Stimulated activated CD4-positive, alpha-beta T cell treated with anti-CD3 and anti-CD28 coated beads, Interleukin-4, amount 100 ng/mL, for 1 hour (primary cell): ENCODE data around the gene HERC3.
"Not testable (repeated sequence)": the region's sequence is repeated elsewhere in the genome, so short reads cannot be mapped to it uniquely, and the experiment has no call there.

Source experiments
- DNase-seq: peaks from one replicate; pipeline ENCODE4 v3.0.0-alpha.2; 2020

HERC3 gene

DNA sequence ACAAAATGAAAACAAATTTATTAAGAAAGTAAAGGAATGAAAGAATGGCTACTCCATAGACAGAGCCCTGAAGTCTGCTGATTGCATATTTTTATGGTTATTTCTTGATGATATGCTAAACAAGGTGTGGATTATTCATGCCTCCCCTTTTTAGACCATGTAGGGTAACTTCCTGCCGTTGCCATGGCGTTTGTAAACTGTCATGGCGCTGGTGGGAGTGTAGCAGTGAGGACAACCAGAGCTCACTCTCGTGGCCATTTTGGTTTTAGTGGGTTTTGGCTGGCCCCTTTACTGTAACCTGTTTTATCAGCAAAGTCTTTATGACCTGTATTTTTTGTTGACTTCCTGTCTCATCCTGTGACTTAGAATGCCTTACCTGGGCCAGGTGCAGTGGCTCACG lies 17.5 kb downstream of the HERC3 start:
- DNase-seq: not testable (repeated sequence)

DNA sequence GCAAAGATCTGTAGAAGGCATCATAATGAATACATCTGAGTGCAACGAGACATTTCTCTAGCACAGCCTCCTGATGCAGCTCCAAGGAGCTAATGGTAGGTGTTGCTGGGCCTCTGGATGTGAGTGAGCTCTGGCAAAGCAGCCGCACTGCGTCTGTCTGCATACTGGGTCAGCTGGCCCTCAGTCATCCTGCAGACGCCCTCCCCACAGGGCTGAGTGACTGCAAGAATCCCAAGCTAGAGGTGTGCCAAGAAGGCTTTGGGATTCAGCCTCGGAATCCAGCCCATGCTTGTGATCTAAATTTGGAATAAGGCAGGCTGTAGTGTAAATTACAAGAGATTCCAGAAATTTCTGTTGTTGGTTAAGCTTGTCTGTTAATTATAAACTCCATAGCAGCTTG lies 18.5 kb downstream of the HERC3 start:
- DNase-seq: no peak

GRCh38 chr4:88613417-88613875 lies 21.2 kb downstream of the HERC3 start:
- no peak for DNase-seq

- no peak for DNase-seq
Observed at GRCh38 chr4:88614058-88614457, 21.8 kb downstream of the HERC3 start.

DNA sequence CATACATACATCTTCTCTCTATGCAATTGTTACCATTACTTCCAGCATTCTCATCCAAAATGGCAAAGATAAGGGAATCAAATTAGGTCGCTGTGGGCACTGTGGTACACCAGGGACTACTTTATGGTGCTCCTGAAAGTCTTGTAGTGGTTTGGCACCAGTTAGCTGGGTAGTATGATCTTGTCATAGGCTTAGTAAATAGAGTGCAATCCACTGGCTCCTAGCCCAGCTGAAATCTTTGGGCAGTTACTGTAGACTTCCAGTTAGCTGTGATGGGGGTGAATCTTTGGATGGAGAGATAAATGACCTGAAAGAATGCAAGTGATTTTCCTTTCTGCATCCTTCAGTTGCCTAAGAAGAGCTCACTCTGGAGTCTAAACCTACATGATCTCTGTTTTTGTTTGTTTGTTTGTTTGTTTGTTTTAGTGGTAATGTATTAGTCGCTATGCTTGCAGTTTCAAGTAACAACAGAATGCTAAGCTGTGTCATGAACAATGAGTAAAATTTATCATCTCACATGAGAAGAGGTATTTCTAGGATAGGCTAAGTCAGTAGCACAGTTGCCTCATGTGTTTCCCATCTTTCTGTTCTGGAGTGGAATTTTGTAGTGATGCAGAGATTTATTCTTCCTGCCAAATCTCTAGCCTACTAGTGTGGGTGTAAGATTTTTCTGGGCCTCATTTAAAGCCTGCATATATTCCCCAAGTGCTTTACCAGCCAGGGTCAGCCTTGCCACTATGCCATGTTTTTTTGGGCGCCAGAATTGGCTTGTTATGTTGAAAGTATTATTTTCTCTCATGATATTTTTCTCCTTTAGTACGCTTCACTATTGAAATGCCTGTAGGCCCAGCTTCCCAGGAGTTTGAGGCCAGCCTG lies 24.2 kb downstream of the HERC3 start:
- DNase-seq: no peak

GRCh38 chr4:88618782-88619485 lies 26.7 kb downstream of the HERC3 start:
- no peak for DNase-seq

- no peak for DNase-seq
Observed at GRCh38 chr4:88619971-88620370, 27.7 kb downstream of the HERC3 start.

- DNase-seq: no peak
Observed at GRCh38 chr4:88621763-88622327, 29.6 kb downstream of the HERC3 start.

GRCh38 chr4:88623097-88623496 lies 30.8 kb downstream of the HERC3 start:
- DNase-seq: no peak

- DNase-seq: no peak
Observed at GRCh38 chr4:88628746-88629145, 36.5 kb downstream of the HERC3 start.

DNA sequence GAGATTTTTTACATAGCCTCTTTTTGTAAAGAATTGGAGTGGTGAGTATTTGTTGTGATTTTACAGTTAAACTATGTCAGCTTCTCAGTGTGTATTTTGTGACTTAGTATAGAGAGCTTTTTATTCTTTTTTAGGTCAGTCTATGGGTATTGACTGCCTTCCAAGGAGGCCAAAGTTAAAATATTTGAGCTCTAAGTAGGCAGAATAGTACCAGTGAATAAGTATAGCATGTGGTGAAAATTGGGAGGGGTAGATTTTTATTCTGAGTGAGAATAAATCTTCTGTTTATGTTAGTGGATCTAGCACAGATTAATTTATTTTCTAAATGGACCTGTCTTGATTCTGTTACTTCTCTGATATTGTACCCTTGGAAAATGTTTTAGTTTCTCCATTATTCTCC lies 37.5 kb downstream of the HERC3 start:
- DNase-seq: no peak

- no peak for DNase-seq
Observed at GRCh38 chr4:88630756-88631155, 38.5 kb downstream of the HERC3 start.

- no peak for DNase-seq
Observed at GRCh38 chr4:88643932-88644331, 51.7 kb downstream of the HERC3 start.

- DNase-seq: no peak
Observed at GRCh38 chr4:88645994-88646393, 53.7 kb downstream of the HERC3 start.

DNA sequence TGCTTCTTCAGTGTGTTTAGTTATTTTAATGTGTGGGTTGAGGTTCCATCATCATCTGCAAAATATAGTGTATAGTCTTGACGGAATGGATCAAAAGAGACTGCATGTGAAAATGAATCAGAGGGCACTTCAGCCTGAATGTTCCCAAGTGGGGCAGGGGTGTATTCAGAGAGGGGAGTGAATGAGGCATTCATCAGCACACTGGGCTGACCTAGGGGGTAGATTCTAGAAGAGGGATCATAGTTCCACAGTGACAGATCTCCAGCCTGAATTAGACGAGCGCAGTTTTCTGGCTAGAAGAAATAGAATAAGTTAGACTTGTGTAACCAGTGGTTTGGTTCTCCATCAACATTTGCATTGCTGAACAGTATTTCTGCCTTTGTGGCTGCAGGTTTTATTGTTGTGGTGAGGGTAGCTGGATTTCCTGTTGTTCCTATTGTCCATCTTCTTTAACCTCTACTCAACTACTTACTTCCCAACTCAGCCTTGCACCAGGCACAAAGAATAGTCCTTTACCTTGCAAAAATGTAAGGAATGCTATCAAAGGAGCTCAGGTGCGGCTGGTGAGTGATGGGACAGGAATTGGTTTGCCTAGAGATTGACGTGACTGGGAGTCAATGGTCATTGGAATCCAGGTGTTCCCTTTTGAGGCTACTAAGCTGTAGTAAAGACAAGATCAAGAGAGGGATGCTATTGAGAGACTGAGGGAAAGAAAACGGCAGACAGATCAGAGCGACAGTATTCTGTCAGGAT lies 54.4 kb downstream of the HERC3 start:
- no peak for DNase-seq

DNA sequence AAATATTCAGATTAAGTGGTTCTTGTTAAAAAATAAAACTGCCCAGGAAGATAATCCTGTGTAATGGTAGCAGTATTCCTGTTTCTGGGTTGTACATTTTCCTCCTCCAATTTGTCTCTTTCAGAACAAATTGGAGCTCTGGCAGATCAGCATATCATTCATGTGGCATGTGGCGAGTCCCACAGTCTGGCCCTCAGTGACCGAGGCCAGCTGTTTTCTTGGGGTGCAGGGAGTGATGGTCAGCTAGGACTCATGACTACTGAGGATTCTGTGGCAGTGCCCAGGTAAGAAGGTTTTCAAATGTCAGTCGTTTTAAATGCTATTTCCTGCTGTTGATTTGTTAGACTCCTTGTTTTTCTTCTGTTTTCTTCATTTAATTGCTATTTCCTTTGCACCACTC lies 57.4 kb downstream of the HERC3 start:
- no peak for DNase-seq

DNA sequence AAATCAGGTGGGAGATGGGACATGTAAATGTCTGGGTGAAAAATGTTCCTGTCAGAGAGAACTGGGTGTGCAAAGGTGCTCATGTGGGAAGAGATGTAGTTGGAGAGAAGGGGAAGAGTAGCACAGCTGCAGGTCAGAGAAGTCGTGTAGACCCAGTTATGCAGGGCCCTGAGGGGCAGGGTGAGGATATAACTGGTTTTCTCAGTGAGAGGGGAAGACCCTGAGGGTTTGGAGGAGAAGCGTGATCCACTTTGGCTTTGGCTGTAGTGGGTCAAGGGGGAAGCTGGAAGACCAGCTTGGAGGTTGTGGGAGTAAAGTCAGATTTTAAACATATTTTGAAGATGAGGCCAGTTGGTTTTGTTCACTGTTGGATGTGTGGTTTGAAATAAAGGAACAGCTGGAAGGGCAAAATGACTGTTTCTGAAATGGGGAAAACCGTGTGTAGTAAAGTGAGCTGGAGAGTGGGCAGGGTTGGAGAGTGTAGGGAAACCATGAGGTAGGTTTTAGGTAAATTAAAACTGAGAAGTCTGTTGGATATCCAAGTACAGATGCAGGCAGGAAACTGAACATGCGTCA lies 61.2 kb downstream of the HERC3 start:
- no peak for DNase-seq

- DNase-seq: no peak
Observed at GRCh38 chr4:88655226-88655625, 62.9 kb downstream of the HERC3 start.

DNA sequence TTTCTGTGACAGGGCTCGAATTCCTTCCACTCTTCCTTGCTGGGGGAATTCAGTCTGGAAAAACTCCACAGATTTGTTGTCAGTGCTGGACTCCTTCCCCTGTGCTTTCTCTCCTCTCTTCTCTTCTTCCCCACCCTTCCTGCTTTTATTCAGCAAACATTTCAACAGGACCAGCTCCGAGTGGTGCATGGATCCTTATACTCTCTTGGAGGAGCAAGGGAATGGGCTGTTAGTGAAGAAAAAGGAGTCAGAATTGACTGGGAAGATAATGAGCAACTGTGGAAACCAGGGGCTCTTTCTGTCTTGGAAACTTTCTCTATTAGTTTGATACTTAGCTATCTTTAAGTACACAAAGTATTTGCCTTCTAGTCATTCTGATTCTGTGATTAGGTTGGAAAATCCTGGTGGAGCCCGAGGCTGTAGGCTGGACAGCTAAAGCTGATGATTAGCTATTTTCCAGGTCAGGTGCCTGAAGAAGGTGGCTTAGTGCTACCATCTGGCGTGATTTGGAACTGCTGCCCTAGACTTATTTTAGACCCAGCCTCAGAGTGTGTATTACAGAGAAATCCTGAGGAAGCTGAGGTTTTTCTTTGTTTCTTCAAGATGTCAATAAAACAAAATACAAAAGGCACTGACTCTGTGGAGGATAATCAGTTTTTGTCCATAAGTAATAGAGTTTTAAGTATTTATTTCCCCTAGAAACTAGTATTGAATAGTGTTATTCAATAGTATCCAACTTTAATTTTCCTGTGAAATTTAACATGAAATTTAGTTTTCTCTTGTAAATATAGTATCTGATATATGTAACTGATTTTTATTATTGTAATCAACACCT lies 67.0 kb downstream of the HERC3 start:
- peak; percentile 21 for DNase-seq

DNA sequence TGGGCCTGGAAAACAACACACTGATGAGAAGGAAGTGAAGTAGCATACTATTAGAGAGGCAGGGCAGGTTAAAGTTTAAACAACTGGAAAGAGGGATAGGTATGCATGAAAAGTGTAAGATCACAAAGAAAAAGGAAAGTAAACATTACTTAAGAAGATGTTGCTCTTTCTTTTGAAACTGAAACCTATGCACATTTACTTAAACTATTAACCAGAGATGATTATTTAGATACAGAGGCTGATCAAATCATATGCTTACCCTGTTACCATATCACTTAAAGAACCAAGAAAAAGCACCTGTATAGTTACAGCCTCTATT lies 67.6 kb downstream of the HERC3 start:
- no peak for DNase-seq

GRCh38 chr4:88660446-88661294 lies 68.4 kb downstream of the HERC3 start:
- no peak for DNase-seq
